ENCODE results near the gene RTRAF.

GRCh38 chr14:52011523-52011922, 22.2 kb downstream of the RTRAF start:
- no peak for TF ChIP-seq POLR2A (IDR thresholded peaks at IDR 0.05)
- no peak for TF ChIP-seq CTCF (IDR thresholded peaks at IDR 0.05)
